Right renal pelvis (tissue), 4 donors: ENCODE measurements around the gene CCND3. TPM values are rescaled to one million over a fixed set of nuclear protein-coding genes. Genes with fewer than 3 reads are reported as not detected.

Experiments used
- DNase-seq, 4 donors: peaks; one replicate each; pipeline ENCODE4 v3.0.0-alpha.2; 2013; ENCODE audit warnings: low read depth in 4 of 4, low spot score in 3 of 4, missing footprints in 1 of 4
- polyA plus RNA-seq, 4 donors: library from polyadenylated mRNA; unstranded; fragments of 120-200 nt; gene quantifications; one replicate each; pipeline ENCODE4 v1.2.1, GENCODE V29; 2013; ENCODE audit not compliant: insufficient read length in 4 of 4

The CCND3 gene
- polyA plus RNA-seq, result 10 to 100 TPM; 28.1 to 32.8 (median 29.8) TPM

DNA sequence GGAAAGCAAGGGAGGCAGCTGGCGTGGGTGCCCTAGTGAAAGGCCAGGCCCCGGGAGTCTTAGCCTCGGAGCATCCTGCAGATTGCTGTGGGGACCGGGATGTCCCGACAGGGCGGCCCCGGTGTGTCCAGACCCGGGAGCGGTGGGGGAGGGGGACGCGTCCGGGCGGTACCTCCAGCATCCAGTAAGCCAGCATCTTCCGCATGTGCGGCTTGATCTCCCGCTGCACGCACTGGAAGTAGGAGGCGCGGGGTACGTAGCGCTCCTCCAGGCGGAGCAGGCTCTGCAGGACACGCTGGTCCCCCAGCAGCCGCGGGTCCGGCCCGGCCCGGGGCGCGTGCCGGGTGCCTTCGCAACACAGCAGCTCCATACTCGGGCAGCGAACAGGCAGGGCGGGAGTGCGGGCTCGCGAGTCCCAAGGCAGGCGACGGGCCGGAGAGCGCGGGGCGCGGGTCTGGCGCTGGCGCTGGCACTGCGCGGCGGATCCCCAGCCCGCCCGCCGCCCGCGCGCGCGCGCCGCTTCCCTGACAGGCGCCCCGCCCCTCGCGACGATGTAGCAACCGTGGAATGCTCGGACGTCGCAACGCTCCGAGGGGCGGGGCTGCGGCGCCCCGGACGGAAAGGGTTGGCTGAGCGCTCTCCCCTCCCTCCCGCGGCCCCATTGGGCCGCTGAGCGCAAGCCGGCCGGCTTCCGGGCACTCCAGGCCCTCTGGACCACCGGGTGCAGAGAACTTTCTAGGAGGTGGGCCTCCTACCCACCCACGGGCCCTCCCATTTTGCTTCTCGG lies at the start of gene CCND3:
Gene CCND3, minus strand, starts transcription at position 529 of the 787 bp plus-strand sequence. Its CDS starts 159 bp downstream, at position 370.
- peak in 3 of 4 donors; percentile 77 to 80 (median 78) for DNase-seq

DNA sequence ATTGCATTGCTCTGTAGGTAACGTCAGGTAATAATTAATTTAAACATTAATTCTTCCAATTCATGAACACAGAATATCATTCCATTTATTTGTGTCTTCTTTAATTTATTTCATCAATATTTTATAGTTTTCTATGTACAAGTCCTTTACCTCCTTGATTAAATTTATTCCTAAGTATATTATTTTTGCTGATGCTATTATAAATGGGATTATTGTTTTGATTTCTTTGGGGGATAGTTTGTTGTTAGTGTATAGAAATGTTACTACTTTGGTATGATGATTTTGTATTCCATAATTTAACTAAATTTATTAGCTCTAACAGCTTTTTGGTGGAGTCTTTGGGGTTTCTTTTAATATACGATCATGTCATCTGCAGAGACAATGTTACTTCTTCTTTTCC lies 44.7 kb upstream of the CCND3 start:
- no peak for DNase-seq

DNA sequence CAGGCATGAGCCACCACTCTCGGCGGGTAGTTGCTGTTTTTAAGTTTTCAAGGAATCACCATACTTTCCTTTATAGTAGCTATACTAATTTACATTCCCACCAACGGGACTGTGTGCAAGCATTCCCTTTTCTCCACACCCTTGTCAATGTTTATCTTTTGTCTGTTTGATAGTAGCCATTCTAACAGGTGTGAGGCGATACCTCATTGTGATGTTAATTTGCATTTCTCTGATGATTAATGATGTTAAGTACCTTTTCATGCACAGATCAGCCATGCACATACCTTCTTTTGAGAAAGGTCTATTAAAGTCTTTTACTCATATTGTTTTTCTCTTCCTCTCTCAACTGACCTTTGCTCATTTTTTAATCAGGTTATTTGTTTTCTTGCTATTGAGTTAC lies 43.0 kb upstream of the CCND3 start:
- no peak for DNase-seq

DNA sequence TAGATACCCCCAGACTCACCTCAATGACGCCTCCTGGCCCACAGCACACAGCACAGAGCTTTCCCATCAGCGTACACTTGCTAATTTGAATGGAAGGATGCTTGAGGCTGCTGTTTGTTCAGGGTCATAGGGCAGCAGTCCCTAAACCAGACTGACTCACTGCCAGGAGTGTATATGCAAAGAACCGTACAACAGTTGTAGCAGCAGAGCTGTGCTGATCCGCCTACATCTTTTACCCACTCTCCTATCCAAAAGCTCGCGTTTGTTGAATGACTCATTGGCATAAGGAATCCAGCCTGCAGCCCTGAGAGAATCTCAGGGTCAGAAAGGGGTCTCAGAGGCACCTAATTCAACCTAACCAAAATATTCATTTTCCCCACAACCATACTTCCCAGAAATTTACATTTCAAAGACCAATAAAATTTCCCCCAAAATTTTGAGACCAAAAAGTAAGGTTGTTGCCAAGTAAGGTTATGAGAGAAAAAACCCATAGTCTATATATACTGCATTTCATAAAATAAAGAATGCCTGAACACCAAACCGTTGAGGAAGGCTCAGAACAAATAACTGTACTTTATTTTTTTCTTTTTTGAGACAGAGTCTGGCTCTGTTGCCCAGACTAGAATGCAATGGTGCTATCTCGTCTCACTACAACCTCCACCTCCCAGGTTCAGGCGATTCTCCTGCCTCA lies 35.3 kb upstream of the CCND3 start:
- no peak for DNase-seq

DNA sequence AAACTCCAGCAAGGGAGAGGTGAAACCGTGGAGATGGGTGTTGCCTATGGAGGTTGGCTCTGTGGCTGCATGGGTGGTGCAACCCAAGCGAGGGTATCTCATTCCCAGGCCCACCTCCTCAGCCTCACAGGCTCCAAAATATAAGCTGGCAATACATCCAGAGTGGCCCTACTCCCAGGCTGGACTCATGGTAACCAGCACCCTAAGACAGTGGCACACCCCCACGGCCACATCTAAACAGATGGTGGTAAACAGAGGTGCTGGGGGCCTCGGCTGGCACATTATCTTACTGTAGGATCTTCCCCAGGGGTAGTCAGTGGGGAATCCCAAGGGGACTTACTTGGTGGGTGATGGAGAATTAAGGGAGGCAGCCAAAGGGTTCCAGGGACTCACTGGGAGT lies 33.7 kb upstream of the CCND3 start:
- no peak for DNase-seq

DNA sequence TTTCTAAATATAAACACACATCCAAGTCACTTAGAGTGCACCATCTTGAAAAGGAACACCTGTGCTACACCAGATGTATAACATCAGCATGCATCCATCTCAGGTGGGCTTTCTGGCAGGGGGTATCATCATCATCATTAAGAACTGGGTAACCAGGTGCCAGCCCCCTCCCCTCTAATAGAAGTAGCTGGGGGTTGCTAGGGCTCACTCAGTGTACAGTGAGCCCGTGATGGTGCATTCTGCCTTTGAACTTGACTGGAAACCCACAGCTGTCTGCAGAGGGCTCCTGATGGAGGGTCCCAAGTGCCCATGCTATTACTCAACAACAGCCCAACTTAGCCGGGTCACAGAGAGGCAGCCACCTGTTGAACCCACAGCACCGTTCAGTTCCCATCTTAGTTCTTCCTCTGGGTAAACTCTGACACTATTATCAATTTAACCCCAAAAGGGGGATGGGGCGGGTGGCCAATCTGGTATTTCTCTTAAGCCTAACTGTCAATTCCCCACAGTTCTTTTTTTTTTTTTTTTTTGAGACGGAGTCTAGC lies 32.7 kb upstream of the CCND3 start:
- no peak for DNase-seq

DNA sequence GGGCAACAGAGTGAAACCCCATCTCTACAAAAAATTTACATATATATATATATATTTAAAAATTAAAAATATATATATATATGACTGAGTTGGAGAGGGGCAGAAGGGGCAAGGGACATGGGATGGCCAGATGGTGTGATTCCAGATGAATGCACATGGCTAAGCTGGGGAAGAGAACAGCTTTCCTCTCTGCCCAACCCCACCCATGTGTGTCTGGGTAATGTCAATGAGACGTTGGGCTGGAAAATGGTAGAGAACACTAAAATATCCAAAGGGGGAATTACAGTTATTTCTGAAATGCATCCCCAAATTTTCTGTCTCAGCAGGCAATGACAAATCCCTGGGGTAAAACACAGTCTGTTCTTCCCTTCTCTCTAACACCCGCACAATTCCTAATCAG lies 31.2 kb upstream of the CCND3 start:
- no peak for DNase-seq

DNA sequence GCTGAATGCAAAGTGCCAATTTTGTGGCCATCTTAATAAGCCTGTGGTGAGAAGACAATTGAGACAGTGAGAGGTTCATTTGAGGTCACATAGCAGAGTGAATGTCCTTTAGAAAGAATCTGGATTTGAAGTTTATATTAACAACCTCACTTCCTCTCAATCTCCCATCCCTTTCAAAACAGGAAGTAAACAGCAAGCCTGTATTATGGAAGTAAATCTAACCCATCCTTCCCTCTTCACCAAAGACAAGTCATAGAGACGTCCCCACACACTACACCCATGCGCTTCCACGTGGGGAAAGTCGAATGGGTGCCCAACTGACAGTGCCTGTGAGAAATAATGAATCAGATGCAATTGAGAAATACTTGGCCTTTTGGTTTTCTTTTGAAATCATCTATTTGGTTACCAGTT lies 28.8 kb upstream of the CCND3 start:
- no peak for DNase-seq

DNA sequence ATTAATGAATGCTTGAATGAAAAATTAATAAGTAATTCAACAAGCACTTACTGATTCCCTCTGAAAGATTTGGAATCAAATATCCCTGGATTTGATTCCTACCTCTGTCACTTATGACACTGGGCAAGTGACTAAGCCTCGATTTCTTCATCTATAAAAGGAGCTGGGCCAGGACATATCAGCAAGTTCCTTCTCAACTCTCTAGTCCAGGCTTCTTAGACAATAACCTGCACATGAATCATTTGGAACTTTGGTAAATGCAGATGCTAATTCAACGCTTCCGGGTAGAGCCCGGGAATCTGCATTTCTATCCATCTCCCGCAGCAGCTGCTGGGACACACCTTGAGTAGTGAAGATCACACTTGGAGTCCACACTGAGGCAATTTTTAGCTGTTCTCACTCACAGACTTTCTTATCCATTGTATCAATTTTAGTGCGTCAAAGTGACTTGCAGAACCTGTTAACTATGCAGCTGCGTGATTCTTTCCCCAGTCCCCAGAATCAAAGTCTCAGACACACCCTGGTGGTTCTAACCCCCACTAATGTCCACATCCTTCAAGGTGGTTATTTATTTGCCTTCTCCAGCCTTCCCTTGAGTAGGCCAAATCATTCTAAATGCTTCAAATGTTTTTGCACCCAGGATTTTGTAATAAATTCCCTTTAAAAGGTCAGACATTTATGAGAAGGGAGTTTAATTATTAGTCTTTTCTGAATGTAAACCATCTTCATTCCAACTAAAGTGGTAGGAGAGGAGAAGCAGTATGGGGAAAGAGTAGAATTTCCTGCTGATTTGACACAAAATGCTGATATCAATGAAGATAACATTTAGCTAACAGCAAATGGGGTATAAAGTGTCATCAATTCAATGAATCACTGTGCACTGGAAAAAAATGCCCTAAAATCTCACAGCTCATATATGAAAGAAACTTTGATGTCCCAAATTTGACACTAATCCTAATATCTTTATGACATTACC lies 26.0 kb upstream of the CCND3 start:
- no peak for DNase-seq

DNA sequence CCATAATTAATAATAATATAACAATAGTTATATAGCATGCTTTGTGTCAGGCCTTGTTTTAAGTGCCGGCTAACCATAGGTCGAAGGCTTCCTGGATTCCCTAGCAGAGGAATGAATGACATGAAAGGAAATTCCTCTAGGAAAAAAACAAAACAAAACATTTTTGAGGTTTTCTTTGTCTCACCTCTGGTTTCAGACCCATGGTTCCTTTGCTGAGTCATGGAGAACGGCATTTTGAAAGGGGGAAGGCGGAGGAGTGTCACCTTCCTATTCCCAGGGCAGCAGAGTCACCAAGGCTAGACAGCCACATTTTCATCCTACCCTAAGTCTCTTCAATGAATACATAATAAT lies 25.3 kb upstream of the CCND3 start:
- DNase-seq, result no peak

DNA sequence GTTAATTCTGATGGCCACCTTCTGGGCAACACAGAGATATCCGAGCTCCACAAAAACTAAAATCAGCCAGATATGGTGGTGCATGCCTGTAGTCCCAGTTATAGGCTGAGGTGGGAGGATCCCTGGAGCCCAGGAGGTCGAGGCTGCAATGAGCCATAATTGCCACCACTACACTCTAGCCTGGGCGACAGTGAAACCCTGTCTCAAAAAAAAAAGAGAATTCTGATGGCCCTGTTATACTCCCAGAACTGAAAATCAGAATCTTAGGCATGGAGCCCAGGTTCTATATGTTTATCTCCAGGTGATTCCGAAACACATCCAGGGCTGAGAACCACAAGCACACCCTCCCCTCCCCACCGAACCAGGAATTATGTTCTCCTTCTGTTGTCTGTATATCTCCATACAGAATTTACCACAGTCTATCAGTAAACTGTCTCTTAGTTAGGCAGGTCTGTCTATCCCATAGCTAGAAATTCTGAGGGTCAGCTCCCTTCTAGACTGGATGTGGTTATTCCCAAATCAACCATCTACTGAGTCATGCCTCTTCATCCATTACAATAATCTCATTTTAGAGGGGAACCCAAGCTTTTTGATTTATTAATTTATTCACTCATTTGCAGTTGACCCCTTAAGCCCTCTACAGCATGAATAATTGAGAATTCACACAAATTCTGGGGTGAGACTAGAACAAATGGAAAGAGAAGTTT lies 24.8 kb upstream of the CCND3 start:
- no peak for DNase-seq

DNA sequence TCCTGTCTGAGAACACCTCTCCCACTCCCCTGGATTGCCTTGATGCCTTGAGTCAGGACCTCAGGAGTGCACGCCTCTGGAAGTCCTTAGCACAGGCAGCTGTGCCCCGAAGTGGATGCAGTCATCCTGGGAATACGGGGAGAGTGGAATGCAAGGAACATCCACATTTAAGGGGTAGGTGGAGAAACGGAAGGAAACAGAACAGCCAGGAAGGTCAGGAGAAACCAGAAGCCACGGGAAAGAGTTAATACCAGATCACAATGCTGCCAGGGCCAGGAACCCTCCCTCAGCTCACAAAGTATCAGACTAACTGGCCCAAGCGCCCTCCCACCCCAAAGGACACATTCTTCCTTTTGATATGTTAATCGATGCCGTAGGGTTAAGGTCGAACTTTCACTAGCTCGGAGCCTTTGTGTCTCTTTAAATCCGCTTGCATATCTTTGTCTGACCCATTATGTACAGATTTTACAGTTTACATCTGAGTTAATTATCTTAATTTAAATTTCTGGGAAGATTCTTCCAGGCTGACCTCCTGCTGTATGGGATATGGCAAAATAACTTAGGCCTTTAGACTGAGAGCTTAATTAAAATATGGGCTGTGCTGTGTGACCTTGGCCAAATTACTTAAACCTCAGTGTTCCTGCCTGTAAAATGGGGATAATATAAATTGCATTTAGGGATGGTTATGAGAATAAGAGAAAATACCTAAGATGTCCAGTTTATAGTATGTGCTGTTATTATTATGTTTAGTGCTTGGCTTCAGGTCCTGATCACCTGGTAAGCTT lies 24.0 kb upstream of the CCND3 start:
- no peak for DNase-seq

DNA sequence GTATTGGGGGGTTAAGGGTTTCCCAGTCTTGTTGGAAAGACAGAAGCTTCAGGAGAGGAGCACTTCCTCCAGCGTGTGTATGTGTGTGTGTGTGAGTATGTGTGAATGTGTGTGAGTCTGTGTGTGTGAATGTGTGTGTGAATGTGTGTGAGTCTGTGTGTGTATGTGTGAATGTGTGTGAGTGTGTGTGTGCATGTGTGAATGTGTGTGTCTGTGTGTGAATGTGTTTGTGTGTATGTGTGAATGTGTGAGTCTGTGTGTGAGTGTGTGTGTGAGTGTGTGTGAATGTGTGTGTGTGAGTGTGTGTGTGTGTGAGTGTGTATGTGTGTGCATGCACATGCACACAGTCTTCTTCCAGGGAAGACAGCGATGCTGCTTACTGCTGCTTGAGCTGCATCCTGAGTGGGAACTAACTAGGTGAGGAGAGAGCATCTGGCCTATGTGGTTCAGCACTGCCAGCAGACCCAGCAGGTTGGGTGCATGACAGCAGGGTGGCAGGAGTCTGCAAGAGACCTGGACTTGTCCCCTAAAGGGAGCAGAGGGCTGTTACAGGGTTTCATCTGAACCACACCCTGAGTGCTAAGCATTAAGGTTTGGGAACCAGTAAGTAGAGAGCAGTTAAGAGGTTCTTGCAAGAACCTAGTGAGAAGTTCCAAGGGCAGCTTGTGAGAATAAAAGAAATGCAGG lies 22.7 kb upstream of the CCND3 start:
- DNase-seq, result no peak

DNA sequence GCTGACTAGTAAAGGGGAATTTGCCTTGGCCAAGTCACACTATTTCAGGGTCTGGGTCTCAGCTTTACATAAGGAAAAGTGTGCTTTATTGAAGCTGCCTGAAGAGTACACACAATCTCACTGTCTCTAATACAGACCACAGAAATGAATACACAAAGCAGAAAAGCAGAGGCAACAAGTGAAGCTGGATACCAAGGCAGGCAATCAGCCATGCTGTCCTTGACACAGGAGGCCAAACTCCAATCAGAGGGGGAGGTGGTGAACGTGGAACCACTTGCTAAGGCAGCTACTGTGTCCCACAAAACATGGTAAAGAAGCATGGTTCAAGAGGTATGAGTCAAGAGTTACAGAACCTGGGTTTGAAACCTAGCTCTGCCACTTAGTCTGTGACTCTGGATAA lies 21.8 kb upstream of the CCND3 start:
- DNase-seq, result no peak

DNA sequence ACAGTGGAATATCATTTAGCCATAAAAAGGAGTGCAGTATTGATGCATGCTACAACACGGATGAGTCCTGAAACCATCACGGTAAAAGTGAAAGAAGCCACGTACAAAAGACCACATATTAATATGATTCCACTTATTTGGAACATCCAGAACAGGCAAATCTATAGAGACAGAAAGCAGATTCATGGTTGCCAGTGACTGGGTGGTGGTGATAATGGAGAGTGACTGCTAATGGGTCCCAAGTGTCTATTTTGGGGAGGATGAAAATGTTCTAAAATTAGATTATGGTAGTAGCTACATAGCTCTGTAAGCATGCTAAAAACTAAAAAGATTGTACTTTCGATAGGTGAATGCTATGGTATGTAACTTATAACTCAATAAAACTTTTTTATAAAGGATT lies 18.4 kb upstream of the CCND3 start:
- no peak for DNase-seq

DNA sequence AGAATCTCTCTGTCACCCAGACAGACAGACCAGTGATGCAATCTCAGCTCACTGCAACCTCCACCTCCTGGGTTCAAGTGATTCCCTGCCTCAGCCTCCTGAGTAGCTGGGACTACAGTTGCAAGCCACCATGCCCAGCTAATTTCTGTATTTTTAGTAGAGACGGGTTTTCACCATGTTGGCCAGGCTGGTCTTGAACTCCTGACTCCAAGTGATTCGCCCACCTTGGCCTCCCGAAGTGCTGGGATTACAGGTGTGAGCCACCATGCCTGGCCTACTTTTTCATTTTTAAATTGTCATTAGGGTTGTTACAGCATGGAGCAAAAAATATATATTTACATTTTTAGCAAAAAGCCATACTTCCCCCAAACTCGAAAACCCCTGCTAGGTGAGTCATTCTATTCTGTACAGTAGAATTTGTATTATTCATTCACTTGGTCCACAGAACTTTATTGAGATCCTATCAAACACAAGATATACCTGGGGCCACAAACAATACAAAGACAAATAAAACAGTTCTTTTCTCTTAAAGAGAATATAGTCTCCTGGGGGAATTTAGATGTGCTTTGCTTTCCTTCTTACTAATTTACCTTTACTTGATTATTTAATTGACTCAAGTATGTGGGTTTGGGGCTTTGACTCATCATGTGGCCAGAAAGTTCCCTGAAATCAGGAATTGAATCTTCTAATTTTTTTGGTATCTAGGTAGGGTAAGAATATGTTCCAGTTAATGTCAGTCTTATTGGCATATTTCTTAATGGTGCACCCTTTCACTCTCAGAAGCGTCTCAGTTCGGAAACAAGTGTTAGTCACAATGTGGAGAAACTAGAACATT lies 16.6 kb upstream of the CCND3 start:
- DNase-seq, result no peak

DNA sequence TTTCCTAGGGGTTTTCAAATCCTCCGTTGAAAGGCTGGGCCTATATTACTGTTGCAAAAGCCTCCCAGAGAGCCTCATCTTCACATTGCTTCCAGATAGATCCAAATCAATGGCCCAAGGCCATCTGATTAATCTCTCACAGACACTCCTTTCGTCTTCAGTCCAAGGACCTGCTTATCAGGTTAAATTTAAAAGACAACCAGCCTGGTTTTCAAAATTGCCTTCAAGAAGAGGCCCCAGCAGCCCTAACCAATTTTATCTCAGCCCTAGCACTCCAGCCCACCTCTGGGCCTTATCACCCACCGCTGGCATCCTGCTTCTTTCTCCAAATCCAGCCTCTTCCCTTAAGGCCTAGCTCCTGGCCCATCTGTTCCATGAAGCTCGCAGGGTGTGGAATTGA lies 15.5 kb upstream of the CCND3 start:
- no peak for DNase-seq

DNA sequence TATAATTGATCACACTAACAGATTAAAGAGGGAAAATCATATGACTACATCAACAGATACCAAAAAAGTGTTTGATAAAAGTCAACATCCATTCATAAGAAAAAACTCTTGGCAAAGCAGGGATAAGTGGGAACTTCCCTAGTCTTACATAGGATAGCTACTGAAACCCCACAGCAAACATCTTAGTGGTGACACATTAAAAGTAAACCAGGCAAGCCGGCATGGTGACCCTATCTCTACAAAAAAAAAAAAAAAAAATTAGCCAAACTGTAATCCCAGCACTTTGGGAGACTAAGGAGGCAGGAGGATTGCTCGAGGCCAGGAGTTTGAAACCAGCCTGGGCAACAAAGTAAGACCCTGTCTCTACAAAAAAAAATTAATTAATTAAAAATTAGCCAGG lies 13.8 kb upstream of the CCND3 start:
- no peak for DNase-seq
